ENCODE measurements around the gene HERC5.
A peak's percentile ranks its signal among the peaks of the same experiment; 100 is the strongest.

Gene HERC5

DNA sequence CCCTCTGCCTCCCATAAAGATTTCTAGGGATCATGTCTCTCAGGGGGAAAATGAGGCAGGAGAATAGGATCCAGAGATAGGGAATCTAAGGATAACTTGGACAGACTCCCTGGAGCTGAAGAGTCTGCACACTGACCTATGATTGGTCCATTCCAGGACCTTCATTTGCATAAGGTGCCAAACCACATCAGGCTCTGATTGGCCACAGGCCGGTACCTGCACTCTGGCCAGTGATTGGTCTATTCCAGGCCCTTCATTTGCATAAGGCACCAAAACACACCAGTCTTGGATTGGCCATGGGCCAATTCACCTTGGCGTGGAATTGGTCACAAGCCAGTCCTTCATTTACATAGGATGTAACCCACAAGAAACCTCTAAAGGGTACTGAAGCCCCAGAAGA, 4.0 kb upstream of the HERC5 start:
- DNase-seq (ENCODE audit: low read depth) = no peak
- no peak overlapping the region for H3K4me3 ChIP-seq (ENCODE audit: control insufficient read depth, low read depth, low read length)
- TF ChIP-seq, protein P1, sequence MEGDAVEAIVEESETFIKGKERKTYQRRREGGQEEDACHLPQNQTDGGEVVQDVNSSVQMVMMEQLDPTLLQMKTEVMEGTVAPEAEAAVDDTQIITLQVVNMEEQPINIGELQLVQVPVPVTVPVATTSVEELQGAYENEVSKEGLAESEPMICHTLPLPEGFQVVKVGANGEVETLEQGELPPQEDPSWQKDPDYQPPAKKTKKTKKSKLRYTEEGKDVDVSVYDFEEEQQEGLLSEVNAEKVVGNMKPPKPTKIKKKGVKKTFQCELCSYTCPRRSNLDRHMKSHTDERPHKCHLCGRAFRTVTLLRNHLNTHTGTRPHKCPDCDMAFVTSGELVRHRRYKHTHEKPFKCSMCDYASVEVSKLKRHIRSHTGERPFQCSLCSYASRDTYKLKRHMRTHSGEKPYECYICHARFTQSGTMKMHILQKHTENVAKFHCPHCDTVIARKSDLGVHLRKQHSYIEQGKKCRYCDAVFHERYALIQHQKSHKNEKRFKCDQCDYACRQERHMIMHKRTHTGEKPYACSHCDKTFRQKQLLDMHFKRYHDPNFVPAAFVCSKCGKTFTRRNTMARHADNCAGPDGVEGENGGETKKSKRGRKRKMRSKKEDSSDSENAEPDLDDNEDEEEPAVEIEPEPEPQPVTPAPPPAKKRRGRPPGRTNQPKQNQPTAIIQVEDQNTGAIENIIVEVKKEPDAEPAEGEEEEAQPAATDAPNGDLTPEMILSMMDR (conservative IDR thresholded peaks at IDR 0.05; ENCODE audit: control insufficient read depth, insufficient read depth, low read depth, low read length) = no peak

DNA sequence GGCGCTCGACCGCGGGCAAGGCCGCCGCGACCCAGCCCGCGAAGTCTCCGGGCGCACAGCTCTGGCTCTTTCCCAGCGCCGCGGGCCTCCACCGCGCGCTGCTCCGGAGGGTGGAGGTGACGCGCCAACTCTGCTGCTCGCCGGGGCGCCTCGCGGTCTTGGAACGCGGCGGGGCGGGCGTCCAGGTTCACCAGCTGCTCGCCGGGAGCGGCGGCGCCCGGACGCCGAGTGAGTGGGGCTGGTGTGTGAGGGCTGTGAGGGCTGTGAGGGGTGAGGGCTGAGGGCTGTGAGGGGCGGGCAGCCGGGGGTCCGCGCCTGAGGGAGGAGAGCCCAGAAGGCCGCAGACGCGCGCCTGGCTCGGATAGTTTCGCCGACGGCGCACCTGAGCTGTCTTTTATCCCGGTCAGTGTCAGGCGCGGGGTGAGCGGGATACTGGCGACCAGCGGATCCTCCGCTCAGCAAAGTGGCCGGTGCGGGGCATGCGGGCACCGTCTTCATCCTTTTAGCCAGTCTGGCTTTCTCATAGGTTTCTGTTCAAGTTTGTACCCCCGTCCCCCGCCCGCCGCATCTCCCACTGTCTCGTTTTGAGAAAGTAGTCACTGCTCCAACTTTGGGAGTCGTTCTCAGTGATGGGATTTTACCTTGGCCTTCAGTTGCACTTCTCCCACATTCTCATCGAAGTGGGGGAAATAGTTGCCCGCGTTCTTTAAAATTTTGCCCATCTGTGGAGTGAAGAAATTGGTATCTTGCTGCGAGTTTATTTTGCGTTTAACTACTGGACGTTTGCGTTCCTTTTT, 586 bp downstream of the HERC5 start:
- DNase-seq (ENCODE audit: low read depth) = no peak
- TF ChIP-seq, protein P1 (conservative IDR thresholded peaks at IDR 0.05; ENCODE audit: control insufficient read depth, insufficient read depth, low read depth, low read length) = no peak
- peak overlapping the region; percentile 57 for H3K4me3 ChIP-seq (ENCODE audit: control insufficient read depth, low read depth, low read length)

DNA sequence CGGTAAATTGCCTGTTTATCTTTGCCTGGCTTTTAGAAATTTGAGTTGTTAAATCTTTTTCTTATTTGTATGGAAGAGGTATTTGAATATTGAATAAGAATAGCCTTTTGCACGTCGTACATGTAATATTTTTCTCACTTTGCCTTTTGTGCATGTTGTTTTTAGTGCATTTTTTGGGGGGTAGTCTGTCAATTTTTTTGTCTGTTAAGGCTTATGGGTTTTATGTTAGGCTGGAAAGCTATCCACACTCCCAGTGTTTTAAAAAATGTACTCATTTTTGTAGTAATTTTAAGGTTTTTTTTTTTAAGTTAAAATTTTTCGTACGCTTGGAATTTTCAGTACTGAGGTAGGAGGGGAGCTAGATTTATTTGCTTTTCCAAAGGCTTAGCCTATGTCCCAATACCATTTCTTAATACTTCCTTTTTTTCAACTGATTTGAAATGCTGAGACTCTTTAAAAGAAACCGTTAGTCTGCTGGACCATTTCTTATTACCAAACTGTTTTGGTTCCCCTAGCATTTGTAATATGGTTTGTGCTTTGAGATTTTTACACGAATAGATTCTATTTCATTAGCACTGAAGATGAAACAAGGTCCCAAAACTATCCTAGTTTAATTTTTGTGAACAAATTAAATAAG, 1.3 kb downstream of the HERC5 start:
- DNase-seq (ENCODE audit: low read depth) = no peak
- TF ChIP-seq, protein P1 (conservative IDR thresholded peaks at IDR 0.05; ENCODE audit: control insufficient read depth, insufficient read depth, low read depth, low read length) = no peak
- H3K4me3 ChIP-seq (ENCODE audit: control insufficient read depth, low read depth, low read length) = no peak overlapping the region

DNA sequence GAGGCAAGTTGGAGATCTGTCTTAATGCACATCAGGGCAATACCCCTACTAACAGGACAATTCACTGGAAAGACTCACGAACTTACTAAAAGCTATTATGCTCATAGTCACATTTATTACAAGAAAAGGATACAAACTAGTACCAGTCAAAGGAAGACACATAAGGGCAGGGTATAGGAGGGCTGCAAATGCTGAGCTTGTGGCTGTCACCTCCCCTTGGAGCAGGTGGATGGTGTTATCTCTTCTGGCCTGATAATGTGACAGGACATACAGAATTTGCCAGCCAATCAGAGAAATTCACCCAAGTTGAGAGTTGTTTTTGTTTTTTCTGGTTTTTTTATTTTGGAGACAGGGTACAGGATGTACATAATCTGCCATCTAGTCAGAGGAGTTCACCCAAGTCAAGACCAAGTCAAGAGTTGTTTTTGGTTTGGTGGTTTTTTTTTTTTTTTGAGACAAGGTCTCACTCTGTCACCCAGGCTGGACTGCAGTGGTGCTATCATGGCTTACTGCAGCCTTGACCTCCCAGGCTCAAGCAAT, 8.8 kb downstream of the HERC5 start:
- TF ChIP-seq, protein P1 (conservative IDR thresholded peaks at IDR 0.05; ENCODE audit: control insufficient read depth, insufficient read depth, low read depth, low read length) = no peak
- no peak for DNase-seq (ENCODE audit: low read depth)
- H3K4me3 ChIP-seq (ENCODE audit: control insufficient read depth, low read depth, low read length) = no peak overlapping the region

DNA sequence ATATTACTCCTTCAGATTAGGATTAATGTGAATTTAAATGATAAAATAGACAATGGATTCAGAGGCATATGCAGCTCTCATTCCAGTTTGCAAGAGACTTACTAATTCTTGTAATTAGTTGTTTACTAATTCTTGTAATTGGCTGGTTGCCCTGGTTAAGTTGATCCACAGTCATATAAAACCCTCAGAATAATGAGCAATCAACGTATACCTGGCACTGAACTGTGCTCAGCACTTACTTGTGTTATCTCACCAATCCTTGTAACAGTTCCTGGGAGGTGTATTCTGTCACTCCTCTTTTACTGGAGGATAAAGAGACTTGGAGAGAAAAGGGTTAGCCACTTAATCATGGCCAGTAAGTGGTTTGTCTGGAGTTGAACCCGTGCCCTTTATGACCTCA, 10.5 kb downstream of the HERC5 start:
- TF ChIP-seq, protein P1 (conservative IDR thresholded peaks at IDR 0.05; ENCODE audit: control insufficient read depth, insufficient read depth, low read depth, low read length) = no peak

DNA sequence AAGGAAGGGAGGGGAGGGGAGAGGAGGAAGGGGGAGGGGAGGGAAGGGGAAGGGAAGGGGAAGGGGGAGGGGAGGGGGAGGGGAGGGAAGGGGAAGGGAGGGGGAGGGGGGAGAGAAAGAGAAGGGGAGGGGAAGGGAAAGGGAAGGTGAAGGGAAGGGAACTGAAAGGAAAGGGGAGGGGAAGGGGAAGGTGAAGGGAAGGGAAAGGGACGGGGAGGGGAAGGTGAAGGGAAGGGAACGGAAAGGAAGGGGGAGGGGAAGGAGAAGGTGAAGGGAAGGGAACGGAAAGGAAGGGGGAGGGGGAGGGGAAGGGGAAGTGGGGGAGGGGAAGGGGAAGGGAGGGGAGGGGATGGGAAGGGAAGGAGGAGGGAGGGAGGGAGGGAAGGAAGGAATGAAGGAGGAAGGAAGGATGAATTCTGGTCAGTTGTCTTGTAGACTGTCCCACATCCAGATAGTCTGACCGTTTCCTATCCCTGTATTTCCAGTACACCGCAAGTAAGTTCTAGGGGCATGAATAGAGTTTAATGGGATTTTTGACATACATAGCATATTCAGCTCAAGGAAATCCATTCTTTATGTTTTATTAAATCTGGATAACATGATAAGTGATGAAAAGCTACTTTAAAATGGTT, 20.4 kb downstream of the HERC5 start:
- TF ChIP-seq, protein P1 (conservative IDR thresholded peaks at IDR 0.05; ENCODE audit: control insufficient read depth, insufficient read depth, low read depth, low read length) = no peak
- H3K4me3 ChIP-seq (ENCODE audit: control insufficient read depth, low read depth, low read length) = no peak overlapping the region
- DNase-seq (ENCODE audit: low read depth) = no peak

More for the DNA sequence above, 10.5 kb downstream of the HERC5 start:
- no peak for DNase-seq (ENCODE audit: low read depth)
- H3K4me3 ChIP-seq (ENCODE audit: control insufficient read depth, low read depth, low read length) = no peak overlapping the region

All from fibroblast of mammary gland (primary cell).